NCI-H2029 (cell line): Measurements from ENCODE around the gene NTRK3.

ENCODE experiments used
- DNase-seq: peaks from one replicate; lab custom pipeline; 2025; lab: John Stamatoyannopoulos, UW

Gene NTRK3

DNA sequence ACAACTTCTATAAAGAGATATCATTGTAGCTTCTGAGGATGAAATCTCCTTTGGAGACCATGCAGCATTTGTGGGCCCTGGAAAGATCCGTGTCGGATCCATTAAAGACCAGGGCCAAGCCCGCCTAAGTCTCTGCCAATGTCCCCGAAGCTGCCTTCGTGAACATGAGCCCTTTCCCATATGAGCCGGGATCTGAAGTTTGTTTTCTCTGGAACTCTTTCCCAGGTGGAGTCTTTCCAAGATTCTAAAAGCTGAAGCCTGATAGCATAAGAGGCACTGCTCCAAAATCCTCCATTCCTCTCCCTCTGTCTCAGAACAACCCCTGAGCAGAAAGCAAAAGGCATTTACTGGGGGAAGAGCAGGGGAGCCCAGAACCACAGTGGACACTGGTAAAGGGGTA is 274.6 kb downstream of the NTRK3 start:
- no peak for DNase-seq

DNA sequence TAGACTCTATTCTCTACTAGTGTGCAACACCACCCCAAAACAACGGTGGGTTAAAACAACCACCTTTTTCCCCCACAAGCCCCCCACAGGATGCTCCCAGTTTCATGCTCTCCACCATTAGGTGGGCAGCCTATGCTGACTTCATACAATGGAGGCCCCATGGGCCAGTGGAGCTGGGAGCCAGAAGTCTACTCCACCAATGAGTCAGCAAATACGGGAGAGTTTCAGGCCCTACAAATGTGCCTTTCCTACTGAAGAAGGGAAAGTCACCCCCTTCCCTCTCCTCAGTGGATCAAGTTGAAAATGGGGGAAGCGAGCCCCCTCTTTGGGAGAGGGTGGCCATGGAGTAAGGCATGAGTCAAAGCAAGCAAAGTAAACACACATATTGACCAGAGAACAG is 278.6 kb downstream of the NTRK3 start:
- no peak for DNase-seq

DNA sequence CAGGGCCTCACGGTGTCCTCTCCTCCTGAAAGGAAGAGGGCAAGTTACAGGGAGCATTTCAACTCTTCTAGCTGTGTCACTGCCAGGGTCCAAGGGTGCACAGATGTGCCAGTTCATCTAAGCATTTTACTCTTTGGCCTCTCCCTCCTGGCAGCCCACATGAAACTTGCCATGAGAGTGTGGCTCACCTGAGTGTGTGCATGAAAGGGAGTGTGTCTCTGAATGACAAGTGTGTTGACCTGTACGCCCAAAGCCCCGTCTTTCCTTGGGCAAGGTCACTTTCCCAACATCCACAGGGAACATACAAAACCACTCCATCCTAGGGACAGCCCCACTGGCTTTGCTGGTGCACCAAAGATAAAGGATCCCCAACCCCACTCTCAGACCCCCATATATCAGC is 280.0 kb downstream of the NTRK3 start:
- DNase-seq: no peak

DNA sequence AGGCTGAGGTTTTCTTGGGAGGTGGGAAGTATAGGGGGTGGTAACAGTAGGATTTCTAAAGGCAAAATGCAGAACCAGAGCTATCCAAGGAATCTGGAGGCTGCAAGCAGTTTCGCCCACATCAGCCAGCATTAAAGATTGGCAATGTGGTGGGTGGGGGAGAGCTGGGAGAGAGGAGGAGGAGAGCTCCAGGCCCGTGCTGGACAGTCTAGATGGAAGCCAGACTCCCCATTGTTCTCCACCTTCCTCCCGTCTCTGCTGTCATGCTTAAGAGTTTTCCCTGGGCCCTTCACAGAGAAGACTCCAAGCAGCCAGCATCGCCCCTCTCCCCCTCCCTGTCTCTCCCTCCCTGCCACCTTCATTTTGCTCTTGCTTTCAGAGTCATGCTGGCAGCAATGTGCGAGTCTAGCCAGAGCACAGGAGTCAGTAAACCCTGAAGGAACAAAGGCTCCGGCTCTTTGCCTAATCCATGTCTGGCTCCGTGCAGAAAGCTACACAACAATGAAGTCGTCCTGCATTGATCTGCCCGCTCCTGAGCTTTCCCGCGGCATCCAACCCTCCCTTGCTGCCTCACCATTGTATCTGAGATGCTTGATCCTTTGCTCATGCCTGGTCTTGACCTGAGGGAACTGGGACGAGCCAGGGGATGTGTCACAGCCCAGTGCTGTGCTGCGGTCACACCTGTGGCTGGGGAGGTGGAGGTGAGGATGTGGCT is 282.9 kb downstream of the NTRK3 start:
- DNase-seq: no peak

DNA sequence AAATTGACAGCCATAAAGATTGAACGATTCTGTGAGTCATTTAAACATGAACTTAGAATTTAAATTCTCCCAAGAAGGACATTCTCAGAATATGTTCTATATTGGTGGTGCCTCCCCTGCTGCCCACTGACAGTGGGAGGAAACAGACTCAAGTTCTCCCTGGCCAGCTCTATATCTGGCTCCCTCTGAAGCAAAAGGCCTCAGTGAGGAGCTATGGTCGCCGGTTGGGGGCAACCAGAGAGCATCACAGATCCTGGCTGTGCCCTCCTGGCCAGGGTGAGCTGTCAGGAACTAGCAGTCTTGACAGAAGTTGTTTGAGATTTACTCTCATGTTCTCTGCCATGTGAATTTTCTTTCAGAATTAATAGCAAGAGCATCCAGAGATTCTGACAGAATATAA is 285.5 kb downstream of the NTRK3 start:
- no peak for DNase-seq

DNA sequence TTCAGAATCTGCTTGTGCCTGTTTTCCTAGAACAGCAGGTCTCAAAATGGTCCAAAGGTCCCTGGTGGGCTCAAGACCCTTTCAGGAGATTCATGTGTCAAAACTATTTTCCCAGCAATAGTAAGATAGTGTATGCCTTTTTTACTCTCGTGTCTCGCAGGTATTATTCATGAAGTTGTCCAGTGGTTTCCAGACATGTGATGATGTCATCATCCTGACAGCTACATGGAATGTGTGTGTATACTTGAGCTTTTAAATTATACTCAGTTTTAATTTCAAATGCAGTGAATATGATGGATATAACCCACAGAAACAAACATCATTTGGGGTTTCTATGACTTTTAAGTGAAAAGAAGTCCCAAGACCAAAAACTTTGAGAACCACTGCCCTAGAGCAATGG is 288.6 kb downstream of the NTRK3 start:
- no peak for DNase-seq

DNA sequence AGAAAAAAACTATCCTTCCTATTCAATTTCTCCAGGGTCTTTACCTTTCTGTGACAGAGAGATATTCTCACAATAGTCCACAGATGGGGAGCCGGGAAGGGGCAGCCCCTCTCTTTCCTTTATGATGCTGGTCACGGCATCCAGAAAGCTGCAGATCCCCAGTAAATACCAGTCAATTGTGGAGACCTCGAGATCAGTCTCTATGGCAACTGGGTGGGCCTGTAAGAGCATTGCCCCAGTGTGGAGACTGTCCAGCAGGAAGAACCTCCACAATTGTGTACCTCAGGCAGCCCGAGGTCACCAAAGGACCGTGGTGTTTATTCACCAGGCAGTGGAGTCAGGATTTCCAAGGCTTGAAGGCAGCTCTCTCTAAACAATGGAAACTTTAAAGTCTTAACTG is 291.2 kb downstream of the NTRK3 start:
- no peak for DNase-seq

DNA sequence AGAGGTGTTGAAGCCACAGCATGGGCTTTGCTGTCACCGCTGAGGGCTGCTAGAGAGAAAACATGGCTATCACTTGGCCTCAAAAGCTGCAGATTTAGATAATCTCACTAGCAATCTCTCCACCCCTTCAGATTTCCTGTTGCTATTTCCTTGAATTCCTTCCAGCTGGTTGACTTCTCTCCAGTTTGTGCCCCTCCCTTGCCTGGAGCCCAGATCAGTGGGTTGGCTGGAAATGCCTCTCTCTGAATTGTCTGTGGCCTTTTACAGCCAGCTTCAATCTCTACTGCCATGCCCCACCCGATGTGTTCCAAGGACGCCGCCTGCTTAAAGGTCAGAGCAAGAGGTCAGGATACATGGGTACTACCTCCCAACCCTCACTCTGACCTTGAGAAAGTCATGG is 294.1 kb downstream of the NTRK3 start:
- no peak for DNase-seq

DNA sequence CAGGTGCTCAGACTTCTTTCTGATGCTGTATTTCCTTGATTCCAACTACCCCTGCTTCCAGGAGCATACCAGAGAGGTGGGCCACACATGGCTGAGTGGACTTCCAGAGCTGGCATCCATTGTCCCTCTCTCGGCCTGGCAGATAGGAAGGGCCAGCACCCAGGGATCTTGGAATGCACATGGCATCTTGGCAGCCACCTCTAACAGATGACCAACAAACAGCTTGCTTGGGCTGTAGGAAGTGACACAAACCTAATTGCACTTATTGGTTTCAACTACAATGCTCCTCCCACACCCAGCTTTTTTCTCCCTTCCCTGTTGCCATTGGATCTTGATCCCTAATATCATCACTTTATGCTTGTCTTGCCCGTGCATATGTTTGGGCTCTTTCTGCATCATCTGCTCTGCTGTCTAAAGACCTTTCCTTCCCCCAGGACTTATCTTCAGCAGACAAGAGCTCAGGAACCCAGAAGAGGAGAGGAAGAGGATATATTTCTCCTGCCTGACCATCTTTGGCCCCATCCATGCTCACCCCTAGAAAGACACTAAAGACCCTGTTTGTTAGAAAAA is 294.6 kb downstream of the NTRK3 start:
- DNase-seq: no peak

DNA sequence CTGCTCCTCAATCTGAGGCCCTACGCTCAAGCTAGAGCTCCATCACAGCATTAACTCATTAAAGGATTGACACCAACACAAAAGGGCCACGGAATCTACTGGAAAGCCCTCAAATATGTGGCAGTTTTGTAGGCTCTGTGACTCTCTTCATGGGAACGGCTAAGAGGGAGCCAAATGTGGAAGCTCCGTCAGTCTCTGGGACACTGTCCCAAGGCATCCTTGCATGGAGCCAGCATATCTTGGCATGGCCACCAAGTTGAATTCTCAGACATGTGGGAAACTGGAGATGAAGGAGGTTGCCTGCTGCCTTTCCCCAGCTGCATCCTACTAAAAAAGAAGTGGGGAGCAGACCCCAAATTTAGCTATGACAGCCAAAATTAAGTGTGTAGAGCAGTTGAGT is 296.9 kb downstream of the NTRK3 start:
- DNase-seq: no peak

DNA sequence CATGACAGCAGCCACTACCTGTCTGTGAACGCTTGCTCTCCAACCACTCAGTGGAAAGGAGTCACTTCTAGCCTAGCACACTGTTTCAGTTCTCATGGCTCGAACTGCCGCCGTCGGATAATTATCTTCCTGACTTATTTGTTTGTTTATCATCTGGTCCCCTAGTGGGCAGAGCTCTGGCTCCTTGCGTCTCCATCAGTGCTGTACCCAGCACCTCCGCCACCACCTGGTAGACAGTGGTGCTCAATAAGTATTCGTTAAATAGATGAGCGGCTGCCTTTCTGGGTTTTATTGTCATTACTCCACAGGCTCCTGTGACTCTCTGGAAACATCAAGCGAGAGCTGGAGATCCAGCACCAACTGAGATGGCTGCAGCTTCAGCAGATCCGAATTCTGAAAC is 297.5 kb downstream of the NTRK3 start:
- no peak for DNase-seq

DNA sequence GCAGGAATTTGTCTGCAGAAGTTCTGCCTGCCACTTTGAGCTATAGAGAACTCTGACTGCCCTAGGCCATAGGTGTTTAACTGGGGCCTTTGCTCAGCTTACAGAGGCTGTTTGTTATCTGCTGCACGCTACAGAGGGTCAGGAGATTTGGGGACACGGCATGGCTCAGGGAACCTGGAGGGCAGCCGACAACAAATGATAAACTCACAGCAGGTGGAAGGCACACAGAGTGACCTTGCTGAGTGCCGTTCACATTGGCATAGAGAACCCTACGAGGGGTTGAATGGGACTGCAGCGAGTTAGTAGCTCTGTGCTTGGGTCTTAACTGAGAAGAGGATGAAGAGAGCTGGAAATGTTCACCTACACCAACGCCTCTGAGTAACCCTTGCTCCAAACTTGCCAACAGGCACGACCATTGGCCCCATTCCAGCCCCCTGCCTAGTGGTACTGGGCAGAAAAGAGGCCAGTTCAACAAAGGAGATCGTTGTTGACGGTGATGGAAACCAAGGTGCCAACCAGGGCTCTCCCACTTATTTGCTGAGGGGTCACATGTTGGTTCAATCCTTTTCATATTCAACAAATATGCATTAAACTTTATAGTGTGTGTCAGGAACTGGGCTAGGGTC is 301.1 kb downstream of the NTRK3 start:
- DNase-seq: no peak

DNA sequence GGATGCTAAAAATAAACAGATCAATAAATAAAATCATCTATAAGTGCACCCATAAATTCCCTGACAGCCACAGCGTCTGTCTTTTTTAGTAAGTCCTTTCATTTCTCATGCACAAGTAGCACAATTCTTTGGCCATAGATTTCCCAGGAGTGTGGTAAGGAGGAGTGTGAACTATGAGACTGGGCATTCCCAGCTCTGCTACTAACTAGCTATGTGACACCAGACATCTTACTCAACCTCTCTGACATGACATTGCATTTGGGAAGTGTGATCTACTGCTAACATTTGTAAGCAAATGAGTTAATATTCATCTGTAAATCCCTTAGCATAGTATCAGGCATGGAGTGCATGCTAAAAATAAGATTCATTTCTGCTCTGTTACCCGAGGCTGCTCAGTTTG is 301.7 kb downstream of the NTRK3 start:
- no peak for DNase-seq

DNA sequence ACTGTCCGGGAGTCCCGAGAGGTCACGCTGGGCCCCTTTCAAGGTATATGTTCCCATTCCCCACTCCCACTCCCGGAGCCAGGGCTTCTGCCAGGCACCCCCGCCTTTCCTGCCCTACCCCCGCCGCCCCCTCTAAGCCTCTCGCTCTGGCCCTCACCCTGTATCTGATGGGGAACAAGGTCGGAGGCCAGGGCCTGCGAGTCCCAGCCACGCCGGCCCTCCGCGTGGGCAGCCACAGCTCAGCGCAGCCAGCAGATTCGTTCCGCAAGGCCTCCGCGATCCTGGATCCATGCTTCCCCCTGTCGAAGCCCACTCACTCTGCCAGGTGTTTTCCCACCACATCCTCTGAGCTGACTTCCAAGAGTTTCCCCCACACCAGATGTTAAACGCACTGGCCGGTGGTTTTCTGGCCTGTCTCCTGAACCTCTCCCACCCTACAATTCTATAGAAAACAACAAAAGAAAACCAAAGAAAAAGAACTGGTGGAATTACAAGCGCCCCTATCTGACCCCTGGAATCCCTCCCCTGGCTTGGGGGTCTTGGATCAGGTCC is 303.7 kb downstream of the NTRK3 start:
- no peak for DNase-seq

DNA sequence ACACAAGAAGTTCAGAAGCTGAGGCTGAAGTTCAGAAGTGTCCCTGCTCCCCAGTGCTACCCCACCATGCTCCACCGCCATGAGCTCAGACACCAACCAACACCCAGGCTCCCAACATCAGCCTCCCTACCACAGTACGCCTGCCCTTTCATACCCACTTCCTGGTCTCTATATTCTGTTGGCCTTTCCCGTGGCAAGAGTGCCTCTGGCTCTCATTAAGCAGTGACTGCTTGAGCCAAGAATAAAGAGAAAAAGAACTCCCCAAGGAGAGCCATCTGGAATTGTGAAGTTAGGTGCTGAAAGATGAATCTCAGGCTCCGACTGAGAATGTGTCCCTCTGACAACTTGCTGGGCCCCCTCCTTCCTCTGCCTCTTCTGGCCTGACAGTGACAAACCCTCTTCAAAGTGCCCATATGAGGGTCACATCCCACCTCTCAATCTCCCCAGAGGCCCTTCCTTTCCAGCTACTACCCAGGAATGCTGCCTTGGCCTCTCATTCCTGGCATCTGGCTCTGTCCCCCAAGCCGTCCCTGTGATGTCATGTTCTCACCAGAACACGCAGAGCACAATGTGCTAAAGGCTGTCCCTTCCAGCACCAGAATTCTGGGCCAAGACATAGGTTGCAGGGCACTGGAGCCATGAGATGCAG is 306.8 kb downstream of the NTRK3 start:
- no peak for DNase-seq

DNA sequence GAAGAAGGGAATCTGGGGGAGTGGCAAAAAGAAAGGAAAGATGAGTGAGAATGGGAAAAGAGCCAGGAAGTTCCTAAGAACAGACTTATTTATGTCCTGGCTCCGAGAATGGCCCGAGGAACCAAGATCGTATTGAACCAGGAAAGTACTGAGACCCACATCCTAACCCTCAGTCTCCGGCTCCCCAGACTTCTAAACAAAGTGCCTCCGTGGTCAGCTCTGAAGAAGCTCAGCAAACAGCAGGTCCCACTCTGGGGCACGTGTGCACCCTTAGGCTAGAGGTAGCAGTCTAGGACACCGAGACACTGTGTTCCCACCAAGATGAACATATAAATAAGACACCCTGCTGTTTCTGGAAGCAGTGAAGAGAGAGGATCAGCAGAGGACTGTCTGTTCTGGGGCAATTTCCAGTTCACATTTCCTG is 307.4 kb downstream of the NTRK3 start:
- no peak for DNase-seq

DNA sequence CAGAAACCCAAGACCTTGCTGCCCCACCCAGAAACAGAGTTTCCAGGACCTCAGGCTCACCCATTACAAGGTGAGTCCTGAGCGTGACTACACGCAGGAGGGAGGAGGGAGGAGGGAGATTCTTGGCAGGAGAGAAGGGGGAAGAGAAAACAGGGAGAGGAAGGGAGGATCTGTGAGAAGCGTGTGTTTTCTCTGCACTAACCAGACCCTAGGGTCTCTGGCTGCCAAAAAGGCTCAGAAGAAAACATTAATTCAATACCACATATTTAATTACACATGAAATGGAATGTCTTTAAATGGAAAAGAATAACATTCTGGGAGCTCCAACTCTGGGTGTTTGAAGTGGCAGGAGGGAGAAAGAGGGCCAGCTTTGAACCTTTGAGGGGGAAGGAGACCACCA is 309.0 kb downstream of the NTRK3 start:
- DNase-seq: no peak

DNA sequence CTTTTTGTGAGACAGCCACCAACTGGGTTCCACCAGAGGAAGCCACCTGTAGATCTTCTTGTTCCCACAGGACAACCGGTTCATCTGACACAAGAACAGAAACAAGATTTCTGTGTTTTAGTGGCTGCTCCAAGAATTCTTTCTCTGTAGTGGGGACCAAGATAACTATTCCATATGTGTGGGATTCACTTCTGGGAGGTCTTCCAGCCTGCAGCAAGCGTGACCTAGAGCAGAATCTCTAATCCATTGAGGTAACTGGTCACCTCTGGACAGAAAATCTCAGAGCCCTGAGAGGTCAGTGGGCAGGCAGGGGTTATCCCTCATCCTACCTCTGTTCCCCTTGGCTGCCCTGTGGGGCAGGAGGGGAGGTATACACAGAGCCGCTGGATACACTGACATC is 311.3 kb downstream of the NTRK3 start:
- DNase-seq: no peak

DNA sequence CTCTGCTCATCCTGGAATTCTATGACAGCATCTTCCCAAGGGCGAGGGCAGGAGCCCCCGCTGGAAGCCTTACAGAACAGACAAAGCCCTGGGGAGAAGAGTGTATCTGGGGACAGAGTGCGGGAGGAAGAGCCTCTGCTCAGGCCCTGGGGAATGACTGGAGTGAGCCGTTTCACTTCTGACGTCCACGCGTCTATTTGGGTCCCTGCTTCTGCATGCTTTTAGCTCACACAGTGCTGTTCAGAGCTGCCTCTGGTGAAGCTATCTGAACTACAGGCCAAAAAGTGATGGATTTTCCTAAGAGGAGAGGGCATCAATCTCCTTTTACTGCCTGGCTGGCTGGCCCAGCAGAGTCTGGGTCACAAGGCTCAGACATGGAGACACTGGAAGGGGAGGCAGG is 311.8 kb downstream of the NTRK3 start:
- no peak for DNase-seq

DNA sequence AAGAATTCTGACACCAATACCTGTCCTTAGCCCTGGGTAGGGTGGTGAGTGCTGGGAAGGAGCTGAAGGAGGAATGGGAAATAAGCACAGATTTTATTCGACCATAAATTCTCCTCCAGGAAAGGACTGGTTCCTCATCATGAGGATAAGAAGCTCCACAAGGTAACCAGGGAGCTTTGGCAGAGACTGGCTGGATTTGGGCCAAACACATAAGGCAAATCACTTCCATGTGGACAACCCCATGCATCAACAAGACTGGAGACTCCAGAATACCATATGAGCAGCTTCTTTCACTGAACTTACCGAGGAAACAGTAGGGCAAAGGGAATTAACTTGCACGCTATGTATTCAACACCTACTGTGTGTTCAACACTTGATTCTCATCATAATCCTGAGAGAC is 312.5 kb downstream of the NTRK3 start:
- DNase-seq: no peak

DNA sequence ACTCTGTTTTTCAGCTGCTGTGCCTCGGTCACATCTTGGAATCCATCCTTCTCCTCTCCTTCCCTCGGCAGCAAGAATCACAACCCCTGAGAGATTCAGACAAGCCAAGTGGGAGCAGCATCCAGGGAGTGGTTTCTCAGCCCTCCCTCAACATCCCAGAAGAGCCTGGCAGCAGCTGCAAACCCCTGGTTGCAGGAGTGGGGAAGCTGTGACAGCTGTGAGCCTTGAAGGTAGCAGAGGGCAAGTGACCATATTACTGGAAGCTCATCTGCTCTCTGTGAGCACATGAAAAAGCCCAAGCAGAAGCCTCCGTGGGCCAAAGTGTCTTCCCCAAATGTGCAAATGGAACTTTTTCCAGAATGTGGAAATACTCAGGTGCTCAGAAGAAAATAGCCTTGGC is 312.9 kb downstream of the NTRK3 start:
- no peak for DNase-seq

DNA sequence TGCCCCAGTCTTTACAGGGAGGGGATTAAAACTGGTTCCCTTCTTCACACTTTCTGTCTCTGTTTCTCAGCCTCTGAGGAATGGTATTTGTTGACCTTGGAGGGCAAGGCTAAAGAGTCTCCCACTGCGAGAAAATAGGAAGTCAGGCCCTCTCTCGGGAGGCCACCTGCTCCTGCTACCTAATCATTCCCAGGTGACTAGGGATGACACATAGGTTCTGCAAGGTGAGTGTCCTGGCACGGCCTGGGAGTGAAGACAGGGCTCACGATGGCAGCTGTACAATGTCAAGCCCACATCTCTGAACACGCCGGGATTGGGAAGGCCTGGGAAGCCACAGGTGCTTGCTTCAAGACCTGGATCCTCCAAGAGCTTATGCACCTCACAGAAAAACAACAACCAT is 314.2 kb downstream of the NTRK3 start:
- DNase-seq: no peak

DNA sequence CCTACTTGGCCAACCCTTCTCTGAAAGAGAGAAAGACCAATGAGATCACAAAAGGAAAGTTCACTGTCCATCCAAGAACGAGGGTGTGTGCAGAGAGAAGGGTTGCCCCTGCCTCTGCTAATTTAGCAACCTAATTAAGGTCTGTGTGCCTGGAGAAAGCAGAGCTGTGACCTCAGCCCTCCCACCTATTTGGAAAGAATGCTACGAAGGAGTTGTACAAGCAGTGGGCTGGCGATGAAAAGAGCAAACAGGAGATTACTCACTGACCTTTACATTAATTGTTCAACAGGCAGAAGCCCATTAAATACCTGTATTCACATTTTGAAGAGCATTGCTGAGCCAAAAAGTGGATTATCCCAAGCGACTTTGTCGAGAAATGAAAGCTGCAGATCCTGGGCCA is 314.9 kb downstream of the NTRK3 start:
- DNase-seq: no peak
